ENCODE results near the gene RNH1.

The RNH1 gene

DNA sequence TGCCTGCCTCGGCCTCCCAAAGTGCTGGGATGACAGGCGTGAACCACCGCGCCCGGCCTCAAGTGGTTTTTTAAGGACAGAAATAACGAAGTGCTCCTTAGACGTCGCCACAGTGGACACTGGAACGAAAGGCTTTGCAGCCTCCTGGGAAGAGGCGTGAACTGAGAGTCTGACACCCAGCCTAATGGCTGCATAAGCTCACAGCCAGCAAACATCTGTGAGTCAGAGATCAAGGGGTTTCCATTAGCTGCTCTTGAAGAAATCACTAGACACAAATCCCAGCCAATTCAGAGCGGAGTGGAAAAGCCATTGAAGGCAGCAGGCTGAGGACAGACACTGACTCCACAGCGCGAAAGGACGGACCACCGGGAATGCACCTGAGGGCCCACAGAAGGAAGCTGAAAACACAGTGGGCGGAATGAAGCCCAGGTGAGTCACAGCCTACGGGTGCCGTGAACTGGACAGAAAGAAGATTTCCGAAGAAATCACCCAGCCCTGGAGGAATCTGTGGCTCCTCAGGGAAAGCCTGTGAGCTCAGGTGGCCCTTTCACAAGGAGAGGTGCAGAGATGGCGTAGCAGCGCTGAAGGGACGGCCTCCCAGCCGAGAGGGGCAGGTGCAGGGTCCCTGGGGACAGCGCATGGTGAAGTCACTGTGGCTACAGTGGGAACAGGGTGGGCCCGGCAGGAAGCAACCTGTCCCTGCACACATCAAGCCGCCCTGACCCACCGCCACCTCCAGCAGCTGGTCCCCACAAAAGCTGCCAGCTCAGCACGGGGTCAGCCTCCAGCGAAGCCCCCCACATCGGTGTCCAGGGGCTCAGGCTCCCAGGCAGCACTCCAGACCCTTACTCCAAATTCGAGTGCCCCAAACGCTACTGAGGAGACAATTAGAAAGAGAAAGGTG lies 41.9 kb upstream of the RNH1 start:
- no peaks in the 10 kb centered on the region for H3K36me3 ChIP-seq (ENCODE audit: control insufficient read depth, insufficient read depth, low read length)
- H3K27me3 ChIP-seq (replicated peaks; ENCODE audit: control insufficient read depth, insufficient read depth, low read length), result no peaks in the 10 kb centered on the region
- DNase-seq (ENCODE audit: extremely low read depth, insufficient read length), result no peak
- no peak overlapping the region for H3K4me3 ChIP-seq (replicated peaks; ENCODE audit: low read depth, low read length)
- TF ChIP-seq CTCF (IDR thresholded peaks at IDR 0.05; ENCODE audit: insufficient read depth, low read length, poor library complexity, severe bottlenecking), result no peak

GRCh38 chr11:545171-545570 lies 38.1 kb upstream of the RNH1 start:
- no peaks in the 10 kb centered on the region for H3K27me3 ChIP-seq (replicated peaks; ENCODE audit: control insufficient read depth, insufficient read depth, low read length)
- no peak overlapping the region for H3K4me3 ChIP-seq (replicated peaks; ENCODE audit: low read depth, low read length)
- TF ChIP-seq CTCF (IDR thresholded peaks at IDR 0.05; ENCODE audit: insufficient read depth, low read length, poor library complexity, severe bottlenecking), result no peak
- H3K36me3 ChIP-seq (ENCODE audit: control insufficient read depth, insufficient read depth, low read length), result no peaks in the 10 kb centered on the region; the same call in 1 of the 2 replicates
- DNase-seq (ENCODE audit: extremely low read depth, insufficient read length), result no peak

- no peak for TF ChIP-seq CTCF (IDR thresholded peaks at IDR 0.05; ENCODE audit: insufficient read depth, low read length, poor library complexity, severe bottlenecking)
Observed at GRCh38 chr11:544817-545166, 37.8 kb upstream of the RNH1 start.

GRCh38 chr11:541433-541885 lies 34.4 kb upstream of the RNH1 start:
- DNase-seq (ENCODE audit: extremely low read depth, insufficient read length), result peak; percentile 15
- no peaks in the 10 kb centered on the region; the same call in 1 of the 2 replicates for H3K36me3 ChIP-seq (ENCODE audit: control insufficient read depth, insufficient read depth, low read length)
- no peak for TF ChIP-seq CTCF (IDR thresholded peaks at IDR 0.05; ENCODE audit: insufficient read depth, low read length, poor library complexity, severe bottlenecking)
- H3K27me3 ChIP-seq (replicated peaks; ENCODE audit: control insufficient read depth, insufficient read depth, low read length), result no peaks in the 10 kb centered on the region
- H3K4me3 ChIP-seq (replicated peaks; ENCODE audit: low read depth, low read length), result no peak overlapping the region

More at GRCh38 chr11:544817-545166, 37.8 kb upstream of the RNH1 start:
- Histone ChIP-seq H3K36me3 (ENCODE audit: control insufficient read depth, insufficient read depth, low read length) (no peaks in the 10 kb centered on the region; the same call in 1 of the 2 replicates), H3K4me3 (replicated peaks; ENCODE audit: low read depth, low read length) (no peak overlapping the region), H3K27me3 (replicated peaks; ENCODE audit: control insufficient read depth, insufficient read depth, low read length) (no peaks in the 10 kb centered on the region)
- no peak for DNase-seq (ENCODE audit: extremely low read depth, insufficient read length)

DNA sequence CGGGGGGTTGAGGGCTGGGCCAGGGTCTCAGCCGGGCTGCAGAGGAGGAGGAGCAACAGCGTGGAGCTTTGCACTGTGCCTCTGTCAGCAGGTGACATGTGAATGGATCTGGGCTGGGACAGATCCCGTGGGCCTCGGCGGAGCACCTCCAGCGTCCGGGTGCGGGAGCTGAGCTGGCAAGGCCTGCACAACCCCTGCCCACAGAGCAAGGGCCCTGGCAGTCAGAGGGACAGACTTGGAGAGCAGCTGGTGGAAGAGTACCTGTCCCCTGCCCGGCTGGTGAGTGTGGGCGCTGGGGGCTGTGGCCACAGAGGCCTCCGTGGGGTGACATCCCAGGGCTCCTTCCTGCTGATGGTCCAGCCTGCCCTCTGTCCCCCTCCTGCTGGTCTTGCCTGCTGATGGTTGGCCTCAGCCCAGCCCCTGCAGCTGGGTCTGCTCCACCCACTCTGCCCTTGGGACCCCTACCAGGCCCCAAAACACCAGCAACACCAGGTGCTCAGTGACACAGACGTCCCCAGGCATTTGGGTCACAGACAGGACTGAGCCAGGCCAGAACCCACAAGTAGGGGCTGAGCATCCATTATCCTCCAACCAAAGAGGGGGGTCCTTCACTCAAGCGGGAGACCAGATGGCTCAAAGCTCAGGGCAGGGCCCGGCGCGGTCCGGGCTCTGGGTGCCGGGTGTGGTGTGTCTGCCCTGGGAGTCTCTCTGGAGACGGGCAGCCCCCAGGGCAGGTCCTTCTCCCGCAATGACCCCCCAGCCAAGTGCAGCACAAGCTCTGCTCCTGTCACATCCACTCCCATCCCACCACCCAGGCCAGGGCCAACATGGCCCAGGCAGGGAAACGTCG lies 33.8 kb upstream of the RNH1 start:
- Histone ChIP-seq H3K4me3 (replicated peaks; ENCODE audit: low read depth, low read length) (no peak overlapping the region), H3K36me3 (ENCODE audit: control insufficient read depth, insufficient read depth, low read length) (no peaks in the 10 kb centered on the region; the same call in 1 of the 2 replicates), H3K27me3 (replicated peaks; ENCODE audit: control insufficient read depth, insufficient read depth, low read length) (no peaks in the 10 kb centered on the region)
- no peak for TF ChIP-seq CTCF (IDR thresholded peaks at IDR 0.05; ENCODE audit: insufficient read depth, low read length, poor library complexity, severe bottlenecking)
- no peak for DNase-seq (ENCODE audit: extremely low read depth, insufficient read length)
